RWPE1 (cell line): Measurements from ENCODE around the gene LTN1.

Source experiments
- CTCF ChIA-PET: fragments of 350-600 bp; sonication (Branson Sonifier 250); formaldehyde crosslinking; extraction: SDS; loops from one replicate; lab custom pipeline; 2021; lab: Yijun Ruan, JAX
- POLR2A ChIA-PET: fragments of 400-600 bp; formaldehyde crosslinking; extraction: SDS; loops from one replicate; lab custom pipeline; 2020; ENCODE audit warnings: antibody characterized with exemption; ENCODE audit not compliant: low non-redundant PET; lab: Yijun Ruan, JAX
- DNase-seq: peaks from one replicate; pipeline ENCODE4 v3.0.0; 2012; ENCODE audit warnings: low spot score
- H3K27ac ChIP-seq: fragments of 450-650 bp; 2 replicates; pipeline ENCODE4 v1.5.1; 2017
- TF ChIP-seq, protein P1 (sequence below): fragments of 450-650 bp; conservative IDR thresholded peaks from 2 replicates; pipeline ENCODE4 v1.5.1; 2017; ENCODE audit warnings: low read depth, mild to moderate bottlenecking

LTN1 gene

DNA sequence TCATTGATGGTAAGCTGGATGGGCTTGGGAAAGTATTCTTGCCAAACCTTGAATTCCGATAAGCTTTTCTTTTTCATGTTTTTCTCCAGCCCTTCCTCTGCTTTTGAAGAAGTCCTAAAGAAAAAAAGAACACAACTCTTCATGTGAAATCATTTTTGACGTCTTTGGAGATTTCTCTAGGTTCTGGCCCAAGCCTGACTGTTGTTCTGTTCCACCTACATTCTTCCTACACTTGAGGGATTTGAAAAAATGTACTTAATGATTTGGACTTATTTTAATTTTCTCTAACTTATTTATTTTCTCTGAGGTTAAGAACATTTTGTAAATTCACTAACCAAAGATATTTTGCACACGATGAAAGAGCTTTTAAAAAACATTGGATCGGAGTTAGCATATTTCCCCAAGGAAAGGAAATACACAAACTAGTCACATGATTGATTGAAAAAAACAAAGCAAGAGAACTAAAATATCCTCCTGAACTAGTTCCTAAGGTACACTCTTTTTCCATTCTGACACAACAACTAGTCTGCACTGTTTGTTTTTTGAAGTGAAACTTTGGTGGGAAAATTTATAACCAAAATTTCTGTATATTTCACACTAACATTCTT, 82.3 kb downstream of the LTN1 start:
- CTCF ChIA-PET = interaction anchor here (0.8 kb wide), 1 partner anchor 10 kb away, joined by 3 read pairs; no protein-coding TSS in a partner anchor
- POLR2A ChIA-PET = no interaction called here
- TF ChIP-seq, protein P1, sequence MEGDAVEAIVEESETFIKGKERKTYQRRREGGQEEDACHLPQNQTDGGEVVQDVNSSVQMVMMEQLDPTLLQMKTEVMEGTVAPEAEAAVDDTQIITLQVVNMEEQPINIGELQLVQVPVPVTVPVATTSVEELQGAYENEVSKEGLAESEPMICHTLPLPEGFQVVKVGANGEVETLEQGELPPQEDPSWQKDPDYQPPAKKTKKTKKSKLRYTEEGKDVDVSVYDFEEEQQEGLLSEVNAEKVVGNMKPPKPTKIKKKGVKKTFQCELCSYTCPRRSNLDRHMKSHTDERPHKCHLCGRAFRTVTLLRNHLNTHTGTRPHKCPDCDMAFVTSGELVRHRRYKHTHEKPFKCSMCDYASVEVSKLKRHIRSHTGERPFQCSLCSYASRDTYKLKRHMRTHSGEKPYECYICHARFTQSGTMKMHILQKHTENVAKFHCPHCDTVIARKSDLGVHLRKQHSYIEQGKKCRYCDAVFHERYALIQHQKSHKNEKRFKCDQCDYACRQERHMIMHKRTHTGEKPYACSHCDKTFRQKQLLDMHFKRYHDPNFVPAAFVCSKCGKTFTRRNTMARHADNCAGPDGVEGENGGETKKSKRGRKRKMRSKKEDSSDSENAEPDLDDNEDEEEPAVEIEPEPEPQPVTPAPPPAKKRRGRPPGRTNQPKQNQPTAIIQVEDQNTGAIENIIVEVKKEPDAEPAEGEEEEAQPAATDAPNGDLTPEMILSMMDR = no peak
- no peak overlapping the region for H3K27ac ChIP-seq
- no peak for DNase-seq

DNA sequence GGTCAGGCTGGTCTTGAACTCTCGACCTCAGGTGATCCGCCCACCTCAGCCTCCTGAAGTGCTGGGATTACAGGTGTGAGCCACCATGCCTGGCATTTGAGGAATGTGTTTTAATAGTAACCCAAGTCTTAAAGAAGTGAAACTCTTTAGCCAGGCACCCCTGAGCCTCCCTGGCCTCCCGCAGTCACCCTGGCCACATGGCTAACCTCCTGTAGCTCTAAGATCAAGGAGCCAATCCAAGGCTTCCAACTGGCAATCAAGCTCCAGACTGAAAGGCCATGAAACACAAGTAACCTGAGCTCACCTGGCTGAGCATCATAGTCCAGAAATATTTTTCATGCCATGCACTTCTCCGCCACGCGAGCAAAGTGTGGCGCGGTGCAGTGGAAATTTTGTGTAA, 84.3 kb downstream of the LTN1 start:
- no peak overlapping the region for H3K27ac ChIP-seq
- ChIA-PET POLR2A (no interaction called here), CTCF (no interaction called here)
- TF ChIP-seq, protein P1 = no peak
- DNase-seq = no peak

DNA sequence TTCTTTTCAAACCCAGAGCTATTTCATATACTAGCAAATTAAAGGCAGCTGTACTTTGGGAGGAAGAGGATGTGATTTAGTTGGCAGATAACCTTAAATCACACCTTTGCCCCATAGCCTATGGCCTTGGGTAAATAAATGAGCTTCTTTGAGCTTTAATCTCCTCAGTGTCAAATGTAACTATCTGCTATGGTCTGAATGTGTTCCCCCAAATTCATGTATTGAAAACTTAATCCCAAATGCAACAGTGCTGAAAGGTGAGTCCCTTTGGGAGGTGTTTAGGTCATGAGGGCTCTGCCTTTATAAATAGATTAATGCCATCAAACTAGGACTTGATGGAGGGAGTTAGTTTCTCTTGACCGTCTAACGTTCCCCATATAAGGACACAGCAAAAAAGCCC, 85.8 kb downstream of the LTN1 start:
- TF ChIP-seq, protein P1 = no peak
- POLR2A ChIA-PET = no interaction called here
- H3K27ac ChIP-seq = no peak overlapping the region
- CTCF ChIA-PET = interaction anchor here (0.6 kb wide), 1 partner anchor 28 kb away, joined by 3 read pairs; no protein-coding TSS in a partner anchor
- no peak for DNase-seq

DNA sequence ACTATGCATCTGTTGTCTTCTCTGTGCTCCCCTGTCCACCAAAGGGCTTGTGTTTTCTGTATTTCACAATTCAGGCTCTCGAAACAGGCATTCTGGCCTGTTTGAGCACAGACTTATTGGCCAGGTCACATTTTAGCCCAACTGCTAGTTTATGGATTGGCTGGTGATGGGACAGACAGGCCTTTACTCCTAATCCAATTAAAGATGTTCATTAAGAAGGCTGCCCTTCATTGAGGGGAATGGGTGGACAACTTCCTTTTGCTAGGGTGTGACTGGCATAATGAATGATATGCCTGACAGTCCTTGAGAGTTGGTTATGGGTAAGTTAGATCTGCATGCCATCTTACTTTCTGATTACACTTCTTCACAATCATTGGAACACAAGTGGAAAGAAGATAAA, 86.4 kb downstream of the LTN1 start:
- no peak for DNase-seq
- POLR2A ChIA-PET = no interaction called here
- CTCF ChIA-PET = interaction anchor here (0.6 kb wide), 1 partner anchor 29 kb away, joined by 3 read pairs; no protein-coding TSS in a partner anchor
- H3K27ac ChIP-seq = no peak overlapping the region
- TF ChIP-seq, protein P1 = no peak

DNA sequence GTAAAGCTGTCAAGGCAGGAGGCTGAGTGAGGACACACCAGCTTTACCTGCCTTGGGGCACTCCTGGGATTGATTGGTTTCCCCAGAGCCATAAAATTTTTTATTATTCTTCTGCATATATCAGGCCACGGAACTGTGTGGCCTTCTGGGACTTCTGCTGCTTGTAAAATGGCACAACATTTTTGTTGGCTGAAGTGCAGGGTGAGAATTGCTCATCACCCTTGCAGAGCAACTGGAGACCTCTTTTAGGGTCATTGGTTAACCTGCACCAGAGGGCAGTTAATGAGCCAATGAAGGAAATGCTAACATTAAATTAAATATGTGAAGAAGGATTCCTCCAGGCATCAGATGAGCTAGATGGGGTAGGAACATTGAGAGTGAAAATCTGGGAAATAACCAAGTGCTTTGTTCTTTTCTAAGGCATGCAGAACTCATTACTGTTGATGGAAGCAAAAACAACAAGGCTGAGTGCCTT, 87.7 kb downstream of the LTN1 start:
- CTCF ChIA-PET = interaction anchor here (0.6 kb wide), 1 partner anchor 11 kb away, joined by 5 read pairs; no protein-coding TSS in a partner anchor
- no peak for DNase-seq

DNA sequence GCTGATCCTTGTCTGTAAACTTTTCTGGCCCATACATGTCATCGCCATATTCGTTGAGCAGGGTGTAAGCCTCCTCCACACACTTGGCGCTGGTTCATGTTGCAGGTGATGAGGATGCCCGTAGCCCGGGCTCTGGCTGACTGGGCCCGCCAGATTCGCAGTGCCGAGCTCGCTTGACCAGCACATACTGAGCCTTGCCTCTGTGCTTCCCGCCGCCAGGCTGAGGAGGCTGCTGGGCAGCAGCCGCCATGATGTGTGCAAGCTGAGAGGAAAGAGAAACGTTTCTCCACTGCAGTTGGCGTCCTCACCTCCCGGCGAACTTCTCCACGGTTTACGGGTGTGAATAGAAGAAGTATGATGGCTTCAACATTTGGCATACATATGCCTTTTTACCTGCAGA, 89.2 kb downstream of the LTN1 start:
- TF ChIP-seq, protein P1 = no peak
- DNase-seq = no peak
- POLR2A ChIA-PET = no interaction called here
- H3K27ac ChIP-seq = no peak overlapping the region
- CTCF ChIA-PET = interaction anchor here (0.6 kb wide), 1 partner anchor 1107 kb away, joined by 3 read pairs; no protein-coding TSS in a partner anchor

More for the DNA sequence above, 87.7 kb downstream of the LTN1 start:
- TF ChIP-seq, protein P1 = no peak
- POLR2A ChIA-PET = no interaction called here
- no peak overlapping the region for H3K27ac ChIP-seq
